Umbilical cord (tissue), 2 donors: ENCODE data around the gene HTR3C. TPM values are rescaled to one million over a fixed set of nuclear protein-coding genes. Genes with fewer than 3 reads are reported as not detected.
A peak's percentile ranks its signal among the peaks of the same experiment; 100 is the strongest.
"Not testable (repeated sequence)": the region's sequence is repeated elsewhere in the genome, so short reads cannot be mapped to it uniquely, and the experiment has no call there.

Experiments
- DNase-seq: peaks from one replicate; pipeline ENCODE4 v3.0.0-alpha.2; 2015; ENCODE audit warnings: low spot score
- total RNA-seq: library from RNA; depleted of rRNA; stranded (reverse); fragments of >200 nt; gene quantifications from one replicate; pipeline ENCODE4 v1.2.3, GENCODE V29; 2014; ENCODE audit warnings: low replicate concordance; ENCODE audit not compliant: insufficient read depth

The HTR3C gene
- total RNA-seq: not detected

GRCh38 chr3:184052767-184053166 is at the start of gene HTR3C:
TSS of gene HTR3C (plus strand) at chr3:184053047. CDS start at chr3:184053081, 34 bp downstream.
- no peak for DNase-seq

GRCh38 chr3:184003187-184003967 is 49.5 kb upstream of the HTR3C start:
- DNase-seq: no peak

GRCh38 chr3:184004476-184004875 is 48.4 kb upstream of the HTR3C start:
- no peak for DNase-seq

- peak; percentile 57 for DNase-seq
These were observed 46.8 kb upstream of the HTR3C start for GRCh38 chr3:184005941-184006507.

GRCh38 chr3:184007143-184007813 is 45.6 kb upstream of the HTR3C start:
- not testable (repeated sequence) for DNase-seq

- no peak for DNase-seq
These were observed 44.7 kb upstream of the HTR3C start for GRCh38 chr3:184008161-184008560.

GRCh38 chr3:184011230-184011876 is 41.5 kb upstream of the HTR3C start:
- no peak for DNase-seq

- no peak for DNase-seq
These were observed 40.6 kb upstream of the HTR3C start for GRCh38 chr3:184011937-184012889.

- DNase-seq: no peak
These were observed 37.3 kb upstream of the HTR3C start for GRCh38 chr3:184015381-184016019.

- DNase-seq: no peak
These were observed 36.7 kb upstream of the HTR3C start for GRCh38 chr3:184016169-184016570.

- peak; percentile 70 for DNase-seq
These were observed 35.8 kb upstream of the HTR3C start for GRCh38 chr3:184016811-184017671.

- peak; percentile 97 for DNase-seq
These were observed 35.0 kb upstream of the HTR3C start, which contains the start of gene ABCC5 for GRCh38 chr3:184017672-184018423. TSS of gene ABCC5 (minus strand) at chr3:184017884. CDS start at chr3:184014392, 3,492 bp downstream.

GRCh38 chr3:184018424-184018973 is 34.3 kb upstream of the HTR3C start:
- DNase-seq: no peak

- no peak for DNase-seq
These were observed 30.5 kb upstream of the HTR3C start for GRCh38 chr3:184022323-184022722.

GRCh38 chr3:184025256-184025655 is 27.6 kb upstream of the HTR3C start:
- DNase-seq: not testable (repeated sequence)

- DNase-seq: not testable (repeated sequence)
These were observed 24.5 kb upstream of the HTR3C start for GRCh38 chr3:184028275-184028890.

- DNase-seq: no peak
These were observed 23.4 kb upstream of the HTR3C start for GRCh38 chr3:184029443-184029842.

GRCh38 chr3:184030536-184030935 is 22.3 kb upstream of the HTR3C start:
- DNase-seq: no peak
